Loucy (cell line): ENCODE measurements around the gene SSTR5.

Source experiments
- EZH2phosphoT487 ChIP-seq: fragments of 200-600 bp; IDR thresholded peaks from 2 replicates; pipeline ENCODE4 v1.6.1; 2018; ENCODE audit warnings: antibody characterized with exemption, mild to moderate bottlenecking, moderate library complexity, borderline replicate concordance
- TF ChIP-seq, protein P1 (sequence below): fragments of 200-600 bp; sonication (generic); conservative IDR thresholded peaks from 2 replicates; pipeline ENCODE4 v1.5.1; 2014; ENCODE audit warnings: mild to moderate bottlenecking, antibody characterized with exemption, low read length

DNA sequence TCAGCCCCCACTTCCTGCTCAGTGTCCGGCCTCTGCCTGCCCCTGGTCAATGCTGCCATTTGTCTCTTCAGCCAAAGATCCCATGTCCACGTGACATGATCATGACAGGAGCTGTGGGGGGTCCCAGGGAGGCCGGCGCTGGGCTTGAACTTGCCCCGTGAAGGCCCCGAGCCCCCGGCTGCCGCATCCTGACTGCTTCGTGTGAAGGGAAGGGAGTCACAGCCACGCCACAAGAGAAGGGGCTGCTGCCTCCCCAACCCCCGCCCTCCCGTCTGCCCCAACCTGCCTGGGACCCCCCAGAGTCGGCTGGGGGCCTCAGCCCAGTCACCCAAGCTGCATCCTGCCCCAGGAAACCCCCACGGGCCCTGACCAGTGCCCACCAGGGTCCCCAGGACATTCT is 14.3 kb upstream of the SSTR5 start:
- TF ChIP-seq, protein P1, sequence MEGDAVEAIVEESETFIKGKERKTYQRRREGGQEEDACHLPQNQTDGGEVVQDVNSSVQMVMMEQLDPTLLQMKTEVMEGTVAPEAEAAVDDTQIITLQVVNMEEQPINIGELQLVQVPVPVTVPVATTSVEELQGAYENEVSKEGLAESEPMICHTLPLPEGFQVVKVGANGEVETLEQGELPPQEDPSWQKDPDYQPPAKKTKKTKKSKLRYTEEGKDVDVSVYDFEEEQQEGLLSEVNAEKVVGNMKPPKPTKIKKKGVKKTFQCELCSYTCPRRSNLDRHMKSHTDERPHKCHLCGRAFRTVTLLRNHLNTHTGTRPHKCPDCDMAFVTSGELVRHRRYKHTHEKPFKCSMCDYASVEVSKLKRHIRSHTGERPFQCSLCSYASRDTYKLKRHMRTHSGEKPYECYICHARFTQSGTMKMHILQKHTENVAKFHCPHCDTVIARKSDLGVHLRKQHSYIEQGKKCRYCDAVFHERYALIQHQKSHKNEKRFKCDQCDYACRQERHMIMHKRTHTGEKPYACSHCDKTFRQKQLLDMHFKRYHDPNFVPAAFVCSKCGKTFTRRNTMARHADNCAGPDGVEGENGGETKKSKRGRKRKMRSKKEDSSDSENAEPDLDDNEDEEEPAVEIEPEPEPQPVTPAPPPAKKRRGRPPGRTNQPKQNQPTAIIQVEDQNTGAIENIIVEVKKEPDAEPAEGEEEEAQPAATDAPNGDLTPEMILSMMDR, result no peak
- no peak for TF ChIP-seq EZH2phosphoT487
